Endothelial cell (in vitro differentiated cells): ENCODE data around the gene CARD9. TPM values are rescaled to one million over a fixed set of nuclear protein-coding genes. Genes with fewer than 3 reads are reported as not detected.

ENCODE experiments used
- DNase-seq: peaks from one replicate; pipeline ENCODE4 v3.0.0; 2021; ENCODE audit warnings: low spot score
- H3K27ac Mint-ChIP-seq: one replicate; pipeline ENCODE4 v1.8.0; 2021; ENCODE audit warnings: mixed read lengths, inconsistent platforms; ENCODE audit not compliant: unreplicated experiment
- H3K27me3 Mint-ChIP-seq: one replicate; pipeline ENCODE4 v1.8.0; 2021; ENCODE audit warnings: mild to moderate bottlenecking, moderate library complexity, mixed read lengths, inconsistent platforms; ENCODE audit not compliant: unreplicated experiment
- H3K36me3 Mint-ChIP-seq: one replicate; pipeline ENCODE4 v1.8.0; 2021; ENCODE audit warnings: mild to moderate bottlenecking, low read depth, mixed read lengths, inconsistent platforms; ENCODE audit not compliant: unreplicated experiment
- H3K4me1 Mint-ChIP-seq: one replicate; pipeline ENCODE4 v1.8.0; 2021; ENCODE audit warnings: mild to moderate bottlenecking, mixed read lengths, inconsistent platforms; ENCODE audit not compliant: unreplicated experiment
- H3K4me3 Mint-ChIP-seq: one replicate; pipeline ENCODE4 v1.8.0; 2021; ENCODE audit warnings: mild to moderate bottlenecking, mixed read lengths, inconsistent platforms; ENCODE audit not compliant: unreplicated experiment
- H3K9me3 Mint-ChIP-seq: one replicate; pipeline ENCODE4 v1.8.0; 2021; ENCODE audit warnings: mixed read lengths, inconsistent platforms; ENCODE audit not compliant: unreplicated experiment
- CTCF ChIP-seq: fragments of 200-600 bp; sonication (generic); IDR thresholded peaks from one replicate; pipeline ENCODE4 v1.5.0; 2021; ENCODE audit warnings: antibody characterized with exemption; ENCODE audit not compliant: unreplicated experiment
- total RNA-seq: library from RNA; stranded (reverse); fragmentation: NEBNext Ultra II Directional; extraction: Animal tissue kit (Norgen Biotek cat#: 25700); gene quantifications from one replicate; pipeline ENCODE4 v1.2.1, GENCODE V29; 2021; ENCODE audit not compliant: unreplicated experiment

The CARD9 gene
- total RNA-seq, 1 donor from 2014 or later: 0.41 TPM

DNA sequence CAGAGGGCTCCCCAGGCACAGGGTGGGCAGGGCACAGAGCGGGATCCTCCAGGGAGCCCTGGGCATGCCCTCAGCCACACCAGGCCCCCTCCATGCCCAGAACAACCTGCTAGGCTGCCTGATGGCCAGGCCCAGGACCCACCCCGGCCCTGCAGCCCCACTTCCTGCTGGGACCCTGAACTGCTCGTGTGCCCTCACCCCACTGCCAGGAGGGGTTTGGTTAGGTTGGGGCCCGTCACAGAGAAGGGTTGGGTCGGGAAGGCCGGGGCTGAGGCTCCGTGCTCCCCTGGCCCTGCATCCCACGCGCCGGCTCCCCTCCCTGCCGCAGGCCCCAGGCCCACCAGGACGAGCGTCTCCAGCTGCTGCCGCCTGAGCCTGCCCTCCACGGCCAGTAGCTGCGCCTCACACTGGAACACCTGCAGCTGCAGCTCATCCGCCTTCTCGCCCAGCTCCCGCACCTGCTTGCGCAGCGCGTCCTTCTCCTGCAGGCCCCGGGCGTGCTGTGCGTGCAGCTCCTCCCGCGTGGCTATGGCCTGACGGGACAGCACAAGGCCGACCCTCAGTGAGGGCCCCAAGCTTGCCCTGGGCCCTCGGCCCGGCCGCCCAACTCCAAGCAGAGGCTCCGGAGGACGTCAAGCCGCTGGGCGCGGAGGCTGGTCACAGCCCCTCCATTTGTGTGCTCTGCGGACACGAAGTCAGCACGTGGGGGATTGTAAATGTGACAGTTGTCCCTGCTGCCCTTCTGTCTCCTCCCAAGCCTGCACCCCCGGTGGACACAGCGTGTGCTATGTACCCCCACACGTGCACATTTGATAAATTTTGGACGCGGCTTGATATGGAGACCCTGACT lies 5.9 kb downstream of the CARD9 start:
- Mint-ChIP-seq H3K27ac (no peak overlapping the region), H3K9me3 (no peaks in the 10 kb centered on the region), H3K36me3 (peaks cover 3% of the 10 kb centered on the region), H3K27me3 (peaks cover 13% of the 10 kb centered on the region), H3K4me1 (no peaks in the 10 kb centered on the region), H3K4me3 (no peak overlapping the region)
- TF ChIP-seq CTCF: no peak
- no peak for DNase-seq

DNA sequence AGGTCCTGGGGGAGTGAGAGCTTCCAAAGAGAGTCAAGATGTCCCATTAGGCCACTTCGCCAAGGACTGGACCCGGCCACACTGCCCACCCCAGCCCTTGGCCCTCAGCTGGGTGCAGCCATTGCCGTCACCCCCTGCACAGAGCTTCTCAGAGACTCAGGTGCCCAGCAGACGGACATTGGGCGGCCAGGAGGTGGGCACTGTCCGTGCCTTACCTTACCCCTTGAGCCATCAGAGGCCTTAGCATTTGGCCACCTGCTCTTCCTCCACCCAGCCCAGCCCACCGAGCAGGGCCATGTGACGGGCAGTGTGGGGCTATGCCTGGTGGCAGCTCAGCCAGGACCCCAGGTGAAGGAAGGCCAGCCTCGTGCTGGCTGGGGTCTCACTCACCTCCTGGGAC lies 6.6 kb downstream of the CARD9 start:
- DNase-seq: no peak
- no peak overlapping the region for H3K4me3 Mint-ChIP-seq
- TF ChIP-seq CTCF: no peak
- peaks cover 6% of the 10 kb centered on the region for H3K36me3 Mint-ChIP-seq
- no peaks in the 10 kb centered on the region for H3K4me1 Mint-ChIP-seq
- H3K9me3 Mint-ChIP-seq: no peaks in the 10 kb centered on the region
- H3K27me3 Mint-ChIP-seq: peaks cover 13% of the 10 kb centered on the region
- no peak overlapping the region for H3K27ac Mint-ChIP-seq

DNA sequence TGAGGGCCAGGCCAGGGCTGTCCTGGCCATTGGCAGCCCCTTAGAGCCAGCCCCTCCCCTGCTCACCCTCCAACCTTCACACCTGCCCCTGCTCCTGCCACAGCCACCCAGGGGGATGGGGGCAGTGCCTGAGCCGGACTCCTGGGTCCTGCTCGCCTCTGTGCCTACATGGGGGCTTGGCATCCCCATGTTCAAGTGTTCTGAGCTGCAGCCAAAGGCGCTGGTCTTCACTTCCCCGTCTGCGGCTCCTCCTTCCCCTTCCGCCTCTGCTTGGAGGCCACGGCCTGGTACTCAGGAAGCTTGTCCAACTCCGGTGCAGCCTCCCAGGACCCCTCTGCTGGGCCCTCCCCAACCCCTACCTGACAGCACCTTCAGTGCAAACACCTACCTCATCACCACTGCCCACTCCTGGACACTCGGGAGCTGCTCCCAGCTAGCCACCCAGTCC lies 7.7 kb downstream of the CARD9 start:
- no peaks in the 10 kb centered on the region for H3K9me3 Mint-ChIP-seq
- DNase-seq: no peak
- H3K27me3 Mint-ChIP-seq: peaks cover 11% of the 10 kb centered on the region
- H3K4me3 Mint-ChIP-seq: no peak overlapping the region
- H3K36me3 Mint-ChIP-seq: peaks cover 6% of the 10 kb centered on the region
- no peaks in the 10 kb centered on the region for H3K4me1 Mint-ChIP-seq
- no peak for TF ChIP-seq CTCF
- H3K27ac Mint-ChIP-seq: no peak overlapping the region

- no peaks in the 10 kb centered on the region for H3K4me1 Mint-ChIP-seq
- no peak for TF ChIP-seq CTCF
- peaks cover 12% of the 10 kb centered on the region for H3K27me3 Mint-ChIP-seq
- H3K9me3 Mint-ChIP-seq: no peaks in the 10 kb centered on the region
- H3K4me3 Mint-ChIP-seq: no peak overlapping the region
- no peak overlapping the region for H3K27ac Mint-ChIP-seq
- DNase-seq: no peak
- H3K36me3 Mint-ChIP-seq: peaks cover 6% of the 10 kb centered on the region
Observed at GRCh38 chr9:136364942-136365774, 8.3 kb downstream of the CARD9 start.
